LNCAP (cell line): ENCODE results near the gene OSBPL3.

Experiments
- TF ChIP-seq, protein P1 (sequence below): fragments of 450-650 bp; IDR thresholded peaks from 2 replicates; pipeline ENCODE4 v1.5.1; 2017; ENCODE audit warnings: mild to moderate bottlenecking

OSBPL3 gene

DNA sequence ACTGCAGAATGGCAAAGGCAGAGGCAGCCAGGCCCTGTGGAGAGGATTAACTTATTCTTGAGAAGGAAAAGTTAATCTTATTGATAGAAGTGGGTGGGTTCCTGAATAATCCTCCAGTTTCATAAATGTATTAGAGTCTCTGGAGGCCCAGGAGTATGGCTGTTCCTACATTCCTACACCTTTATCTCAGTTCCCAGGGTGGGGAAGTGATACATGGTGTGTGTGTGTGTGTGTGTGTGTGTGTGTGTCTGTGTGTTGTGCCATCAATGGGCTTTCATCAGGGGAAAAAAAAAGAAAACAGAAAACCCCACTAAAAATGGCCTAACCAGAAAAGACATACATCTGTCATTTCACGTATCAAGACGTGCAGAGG is 200.7 kb downstream of the OSBPL3 start:
- TF ChIP-seq, protein P1, sequence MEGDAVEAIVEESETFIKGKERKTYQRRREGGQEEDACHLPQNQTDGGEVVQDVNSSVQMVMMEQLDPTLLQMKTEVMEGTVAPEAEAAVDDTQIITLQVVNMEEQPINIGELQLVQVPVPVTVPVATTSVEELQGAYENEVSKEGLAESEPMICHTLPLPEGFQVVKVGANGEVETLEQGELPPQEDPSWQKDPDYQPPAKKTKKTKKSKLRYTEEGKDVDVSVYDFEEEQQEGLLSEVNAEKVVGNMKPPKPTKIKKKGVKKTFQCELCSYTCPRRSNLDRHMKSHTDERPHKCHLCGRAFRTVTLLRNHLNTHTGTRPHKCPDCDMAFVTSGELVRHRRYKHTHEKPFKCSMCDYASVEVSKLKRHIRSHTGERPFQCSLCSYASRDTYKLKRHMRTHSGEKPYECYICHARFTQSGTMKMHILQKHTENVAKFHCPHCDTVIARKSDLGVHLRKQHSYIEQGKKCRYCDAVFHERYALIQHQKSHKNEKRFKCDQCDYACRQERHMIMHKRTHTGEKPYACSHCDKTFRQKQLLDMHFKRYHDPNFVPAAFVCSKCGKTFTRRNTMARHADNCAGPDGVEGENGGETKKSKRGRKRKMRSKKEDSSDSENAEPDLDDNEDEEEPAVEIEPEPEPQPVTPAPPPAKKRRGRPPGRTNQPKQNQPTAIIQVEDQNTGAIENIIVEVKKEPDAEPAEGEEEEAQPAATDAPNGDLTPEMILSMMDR: no peak

DNA sequence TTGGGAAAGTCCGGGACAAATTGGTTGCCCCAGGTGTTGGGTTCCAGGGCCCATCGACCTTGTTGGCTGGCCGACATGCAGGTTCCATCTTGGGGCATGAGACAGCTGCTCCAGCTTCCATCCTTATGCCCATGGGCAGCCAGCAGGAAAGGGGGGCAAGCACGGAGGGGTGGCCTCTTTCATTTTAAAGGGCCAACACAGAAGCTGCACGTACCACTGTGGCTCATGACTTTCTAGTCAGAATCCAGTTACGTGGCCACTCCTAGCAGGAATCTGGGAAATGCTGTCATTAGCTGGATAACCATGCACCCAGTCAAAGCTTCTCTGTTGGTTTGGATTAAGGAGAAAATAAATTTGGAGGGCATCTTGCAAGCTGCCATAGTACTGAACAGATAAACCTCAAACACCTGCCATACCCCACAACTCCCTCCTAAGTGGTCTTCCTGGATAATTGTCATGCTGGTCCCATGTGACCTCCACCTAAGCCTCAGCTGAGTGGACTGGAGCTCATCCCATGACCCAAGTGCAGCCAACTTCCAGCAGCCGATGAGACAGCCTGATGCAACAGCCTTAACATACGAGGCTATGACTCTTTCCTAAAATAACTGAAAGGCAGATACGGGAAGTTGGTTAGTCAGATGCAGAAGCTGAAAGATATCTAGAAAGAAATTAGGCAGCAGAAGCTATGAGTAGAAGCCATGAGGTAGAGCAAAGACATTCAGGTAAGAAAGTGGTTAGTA is 201.3 kb downstream of the OSBPL3 start:
- TF ChIP-seq, protein P1: no peak

DNA sequence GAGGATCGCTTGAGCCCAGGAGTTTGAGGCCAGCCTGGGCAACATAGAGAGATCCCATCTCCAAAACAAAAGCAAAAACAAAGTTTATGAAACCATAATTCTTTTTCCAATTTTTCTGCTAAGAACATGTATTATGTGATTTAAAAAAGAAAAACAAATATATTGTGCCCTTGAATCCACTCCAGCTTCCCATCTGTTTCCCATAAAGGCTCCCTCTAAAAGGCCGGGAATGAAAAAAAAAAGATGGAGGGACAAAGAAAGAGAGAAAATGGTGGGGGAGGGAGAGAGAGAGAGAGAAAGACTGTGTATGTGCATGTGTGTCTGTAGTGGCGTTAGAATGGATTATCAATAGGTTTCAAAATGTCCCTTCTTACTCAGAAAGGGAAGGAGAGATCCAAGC is 202.2 kb downstream of the OSBPL3 start:
- TF ChIP-seq, protein P1: no peak

DNA sequence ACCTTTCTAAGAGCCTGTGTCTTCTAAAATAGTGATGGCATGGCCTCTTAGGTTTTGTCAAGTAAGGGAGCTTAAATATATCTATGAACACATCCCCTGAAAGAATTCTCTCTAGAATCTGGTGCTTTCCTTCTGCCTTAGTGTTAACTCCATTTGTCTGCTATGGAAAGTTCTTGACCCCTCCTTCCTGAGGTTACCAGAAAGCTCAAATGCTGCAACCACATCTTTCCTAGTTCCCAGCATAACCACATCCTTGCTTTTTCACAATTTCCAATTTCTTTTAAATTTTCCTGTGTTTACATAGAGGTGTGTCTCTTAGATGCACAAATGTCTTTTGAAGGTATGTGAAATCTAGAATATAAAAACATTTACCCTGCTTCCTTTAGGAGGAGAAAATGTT is 206.3 kb downstream of the OSBPL3 start:
- TF ChIP-seq, protein P1: no peak

DNA sequence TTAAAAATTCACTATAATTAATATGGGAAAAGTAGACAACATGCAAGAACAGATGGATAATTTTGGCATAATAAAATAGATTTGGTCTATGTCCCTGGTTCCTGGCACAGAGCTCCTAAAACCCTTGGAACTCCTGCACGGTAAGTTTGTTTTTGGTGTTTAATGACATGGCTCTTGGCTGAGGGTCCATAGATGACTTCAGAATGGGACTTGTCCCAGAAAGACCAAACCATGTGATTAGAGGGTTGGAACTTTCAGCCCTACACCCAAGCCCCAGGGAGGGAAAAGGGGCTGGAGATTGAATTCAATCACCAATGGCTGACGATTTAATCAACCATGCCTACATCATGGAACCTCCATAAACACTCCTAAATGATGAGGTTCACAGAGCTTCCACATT is 210.1 kb downstream of the OSBPL3 start:
- TF ChIP-seq, protein P1: no peak

DNA sequence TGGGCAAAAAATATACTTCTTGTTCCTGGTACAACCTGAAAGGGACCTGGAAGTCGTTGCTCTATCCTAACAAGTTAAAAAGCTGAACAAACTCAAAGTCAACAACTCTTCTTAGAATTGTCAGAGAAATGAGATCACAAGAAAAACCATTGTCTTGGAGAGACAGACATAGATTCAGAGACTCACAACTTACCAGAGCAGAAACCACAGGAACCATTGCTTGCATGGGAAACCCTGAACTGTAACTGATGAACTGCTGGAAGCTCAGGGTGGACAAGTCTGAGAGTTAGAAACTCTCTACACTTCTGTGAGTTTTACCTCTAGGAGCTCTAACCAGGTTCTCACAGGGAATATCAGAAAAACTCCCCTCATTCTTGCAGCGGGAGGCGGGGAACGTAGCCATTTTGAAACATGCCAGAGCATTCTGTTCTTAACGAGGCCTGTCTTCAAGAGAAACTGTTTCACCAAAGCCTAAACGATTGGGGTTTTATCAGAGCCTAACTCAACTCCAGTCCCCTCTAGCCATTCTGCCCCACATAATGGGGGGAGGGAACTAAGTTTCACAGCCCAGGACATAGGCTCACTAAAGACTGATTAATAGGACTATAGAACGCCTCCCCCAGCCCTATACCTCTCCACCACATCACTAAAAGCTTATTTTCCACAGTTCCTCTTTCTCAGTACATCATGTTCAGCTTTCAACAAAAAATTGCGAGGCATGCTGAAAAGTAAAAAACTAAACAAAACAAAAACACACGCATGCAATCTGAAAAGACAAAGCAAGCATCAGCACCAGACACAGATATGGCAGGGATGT is 210.8 kb downstream of the OSBPL3 start:
- TF ChIP-seq, protein P1: no peak

DNA sequence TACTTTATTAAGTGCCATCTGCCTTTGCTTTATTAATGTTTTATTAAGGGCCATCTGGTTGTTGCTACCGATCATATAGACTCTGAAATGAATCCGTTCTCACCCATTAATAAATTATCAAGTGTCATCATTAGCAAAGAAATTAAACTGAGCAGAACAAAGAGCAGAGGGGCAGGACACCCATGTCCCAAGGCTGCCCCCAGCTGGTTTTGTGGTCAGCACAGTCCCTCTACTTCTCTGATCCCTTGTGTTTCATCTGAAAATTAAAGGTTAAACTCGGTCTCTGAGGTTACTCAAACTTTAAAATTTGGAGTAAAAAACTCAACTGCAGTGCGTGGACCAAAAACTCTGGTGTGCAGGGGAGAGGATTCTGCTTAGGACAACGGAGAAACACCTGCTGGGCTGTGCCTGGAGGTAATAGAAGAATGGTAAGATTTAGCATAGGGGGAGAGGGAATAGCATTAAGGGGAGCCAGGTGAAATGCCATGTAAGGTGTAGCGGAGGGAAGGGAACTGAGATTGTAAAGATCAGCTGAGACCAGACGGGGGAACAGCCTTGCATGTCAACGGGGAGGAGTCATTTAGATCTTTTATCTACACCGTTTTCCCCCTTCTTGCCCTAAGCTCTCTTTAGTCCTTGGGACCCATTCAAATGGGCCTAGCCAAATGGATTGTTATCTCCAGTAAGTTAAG is 212.0 kb downstream of the OSBPL3 start:
- TF ChIP-seq, protein P1: no peak
